Keratinocyte (primary cell): ENCODE results near the gene NRG3. TPM values are rescaled to one million over a fixed set of nuclear protein-coding genes. Genes with fewer than 3 reads are reported as not detected.

Experiments used
- DNase-seq: peaks from one replicate; pipeline ENCODE4 v3.0.0-alpha.2; 2011; ENCODE audit warnings: low read depth, missing footprints, low spot score
- FAIRE-seq: peaks from 2 replicates; lab custom pipeline; 2011; peaks lifted over from hg19 to GRCh38; lab: Jason Lieb, UNC
- H2AFZ ChIP-seq: 2 replicates; pipeline ENCODE4 v1.6.0; 2012; ENCODE audit warnings: low read length, control low read depth, inconsistent platforms; ENCODE audit not compliant: control insufficient read depth
- H3K27ac ChIP-seq: 2 replicates; pipeline ENCODE4 v1.5.1; 2011; ENCODE audit warnings: low read length; ENCODE audit not compliant: control insufficient read depth, insufficient read depth
- H3K27me3 ChIP-seq: 3 replicates; pipeline ENCODE4 v1.6.0; 2011; ENCODE audit warnings: low read length; ENCODE audit not compliant: control insufficient read depth, insufficient read depth; ENCODE audit errors: extremely low read depth
- H3K36me3 ChIP-seq, 2 experiments: 2 replicates in 1 of 2; 3 replicates in 1 of 2; pipeline ENCODE4 v1.5.1; 2011; ENCODE audit warnings: low read length in 2 of 2, mild to moderate bottlenecking in 1 of 2; ENCODE audit not compliant: control insufficient read depth in 2 of 2, insufficient read depth in 2 of 2; ENCODE audit errors: extremely low read depth in 1 of 2
- H3K4me1 ChIP-seq: 3 replicates; pipeline ENCODE4 v1.5.1; 2011; ENCODE audit warnings: low read length; ENCODE audit not compliant: control insufficient read depth, insufficient read depth; ENCODE audit errors: extremely low read depth
- H3K4me2 ChIP-seq: 3 replicates; pipeline ENCODE4 v1.6.0; 2011; ENCODE audit warnings: low read depth, low read length; ENCODE audit not compliant: control insufficient read depth, insufficient read depth; ENCODE audit errors: extremely low read depth
- H3K4me3 ChIP-seq, 3 experiments: fragments of 200-600 bp in 1 of 3; sonication (generic) in 1 of 3; 2 replicates in 2 of 3; 3 replicates in 1 of 3; pipeline ENCODE4 v1.5.1; 2011 to 2016; ENCODE audit warnings: low read length in 3 of 3, mild to moderate bottlenecking in 3 of 3, control low read depth in 2 of 3, inconsistent platforms in 1 of 3, low read depth in 1 of 3, mixed read lengths in 1 of 3, mixed run types in 1 of 3, moderate library complexity in 1 of 3; ENCODE audit not compliant: control insufficient read depth in 2 of 3, insufficient read depth in 2 of 3; ENCODE audit errors: extremely low read depth in 1 of 3
- H3K79me2 ChIP-seq: 2 replicates; pipeline ENCODE4 v1.6.0; 2012; ENCODE audit warnings: low read length; ENCODE audit not compliant: control insufficient read depth, insufficient read depth
- H3K9ac ChIP-seq: 3 replicates; pipeline ENCODE4 v1.6.0; 2011; ENCODE audit warnings: low read length; ENCODE audit not compliant: control insufficient read depth, insufficient read depth; ENCODE audit errors: extremely low read depth
- H3K9me1 ChIP-seq: 3 replicates; pipeline ENCODE4 v1.6.0; 2011; ENCODE audit warnings: low read length; ENCODE audit not compliant: control insufficient read depth, insufficient read depth; ENCODE audit errors: extremely low read depth
- H3K9me3 ChIP-seq: 2 replicates; pipeline ENCODE4 v1.5.1; 2012; ENCODE audit warnings: low read depth, low read length; ENCODE audit not compliant: control insufficient read depth
- H4K20me1 ChIP-seq: 3 replicates; pipeline ENCODE4 v1.6.0; 2011; ENCODE audit warnings: low read length; ENCODE audit not compliant: control insufficient read depth, insufficient read depth; ENCODE audit errors: extremely low read depth
- CTCF ChIP-seq, 3 experiments: IDR thresholded peaks in 1 of 3; conservative IDR thresholded peaks in 1 of 3; optimal IDR thresholded peaks in 1 of 3; 2 replicates in 2 of 3; 3 replicates in 1 of 3; pipeline versions ENCODE3 to v1.5.1; 2011; ENCODE audit warnings: low read length in 3 of 3, mild to moderate bottlenecking in 3 of 3, moderate library complexity in 2 of 3, control low read depth in 1 of 3, inconsistent platforms in 1 of 3; ENCODE audit not compliant: insufficient read depth in 2 of 3; ENCODE audit errors: extremely low read depth in 1 of 3
- EZH2 ChIP-seq: IDR thresholded peaks from one replicate; pipeline ENCODE4 v1.6.1; 2012; ENCODE audit warnings: inconsistent platforms, mild to moderate bottlenecking, low read length, moderate library complexity
- dilution Hi-C: fragments of 300-500 bp; cut with MboI; formaldehyde crosslinking; loops from one replicate; pipeline ENCODE4 v1.7.0; 2020; ENCODE audit warnings: low sequenced_read_pairs; ENCODE audit not compliant: extremely low pct_ligation_motif_present
- polyA plus RNA-seq, 5 experiments: library from polyadenylated mRNA; depleted of rRNA in 3 of 5; stranded (reverse) in 3 of 5; stranded (forward) in 1 of 5; unstranded in 1 of 5; fragments of >200 nt; gene quantifications; 1 replicate in 1 of 5; 2 replicates in 3 of 5; 3 replicates in 1 of 5; pipeline versions ENCODE4 v1.2.1 to v1.2.3, GENCODE V29; 2011 to 2012; ENCODE audit warnings: missing spikeins in 2 of 5, low read depth in 1 of 5, low replicate concordance in 1 of 5

Gene NRG3
- polyA plus RNA-seq, 1 donor (not counting 4 experiments of a cell fraction or from before 2014, with no cell fraction given): not detected

DNA sequence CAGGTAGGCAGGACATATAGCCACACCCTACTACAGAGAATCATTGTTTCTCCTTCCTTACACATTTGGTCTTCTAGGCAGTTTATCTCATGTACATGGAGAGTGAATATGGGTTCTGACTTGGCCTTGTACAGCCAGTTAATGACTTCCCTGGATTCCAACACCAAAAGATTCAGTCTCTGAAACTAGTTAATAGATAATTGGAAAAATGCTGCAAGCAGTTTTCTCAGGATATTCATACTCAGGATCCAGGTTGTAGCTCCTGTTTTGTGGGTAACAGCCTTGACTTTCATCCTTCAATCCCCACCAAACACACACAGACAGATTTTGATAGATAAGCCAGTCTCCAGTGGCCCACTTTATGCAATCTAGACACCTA, 690.2 kb downstream of the NRG3 start:
- Histone ChIP-seq H3K4me2 (no peak overlapping the region), H3K4me3 (no peak overlapping the region), H3K4me1 (no peaks in the 10 kb centered on the region), H3K9me3 (no peaks in the 10 kb centered on the region), H2AFZ (no peak overlapping the region), H3K9ac (no peak overlapping the region), H3K27ac (no peak overlapping the region), H3K27me3 (no peaks in the 10 kb centered on the region), H3K9me1 (no peaks in the 10 kb centered on the region), H4K20me1 (no peaks in the 10 kb centered on the region), H3K36me3 (no peaks in the 10 kb centered on the region), H3K79me2 (no peaks in the 10 kb centered on the region)
- dilution Hi-C loops: no loop called here
- TF ChIP-seq CTCF (optimal IDR thresholded peaks at IDR 0.05 in 1 of 3, IDR thresholded peaks at IDR 0.05 in 1 of 3, conservative IDR thresholded peaks at IDR 0.05 in 1 of 3; ENCODE audit: extremely low read depth in 1 of 3, insufficient read depth in 2 of 3, low read length in 3 of 3) (no peak), EZH2 (no peak)
- FAIRE-seq (no peak), DNase-seq (no peak)

GRCh38 chr10:82572744-82573143, 697.8 kb downstream of the NRG3 start:
- no peaks in the 10 kb centered on the region for H3K9me1 ChIP-seq
- no peak for FAIRE-seq
- dilution Hi-C loops: no loop called here

More at GRCh38 chr10:82572744-82573143, 697.8 kb downstream of the NRG3 start:
- no peaks in the 10 kb centered on the region for H3K27me3 ChIP-seq
- H3K4me1 ChIP-seq: no peaks in the 10 kb centered on the region
- no peak overlapping the region for H3K4me2 ChIP-seq
- no peak overlapping the region for H2AFZ ChIP-seq
- DNase-seq: no peak
- H3K9ac ChIP-seq: no peak overlapping the region
- no peaks in the 10 kb centered on the region for H3K9me3 ChIP-seq
- TF ChIP-seq EZH2 (no peak), CTCF (optimal IDR thresholded peaks at IDR 0.05 in 1 of 3, IDR thresholded peaks at IDR 0.05 in 1 of 3, conservative IDR thresholded peaks at IDR 0.05 in 1 of 3; ENCODE audit: extremely low read depth in 1 of 3, insufficient read depth in 2 of 3, low read length in 3 of 3) (no peak)
- no peaks in the 10 kb centered on the region for H3K36me3 ChIP-seq
- H3K4me3 ChIP-seq: no peak overlapping the region
- H3K27ac ChIP-seq: no peak overlapping the region
- no peaks in the 10 kb centered on the region for H3K79me2 ChIP-seq
- no peaks in the 10 kb centered on the region for H4K20me1 ChIP-seq
